Dendritic cell treated with granulocyte-macrophage colony-stimulating factor and Interleukin-4, amounts not matched to agents 40 ng/mL and 50 ng/mL, for 4 days (primary cell): ENCODE results near the gene ADD3.

ENCODE experiments used
- H3K27ac Mint-ChIP-seq: one replicate; pipeline ENCODE4 v1.8.0; 2022; ENCODE audit warnings: mild to moderate bottlenecking, mixed read lengths
- H3K27me3 Mint-ChIP-seq: one replicate; pipeline ENCODE4 v1.8.0; 2022; ENCODE audit warnings: mild to moderate bottlenecking, mixed read lengths
- H3K36me3 Mint-ChIP-seq: one replicate; pipeline ENCODE4 v1.8.0; 2022; ENCODE audit warnings: low read depth, mixed read lengths
- H3K4me1 Mint-ChIP-seq: one replicate; pipeline ENCODE4 v1.8.0; 2022; ENCODE audit warnings: low read depth, mixed read lengths
- H3K4me3 Mint-ChIP-seq: one replicate; pipeline ENCODE4 v1.8.0; 2022; ENCODE audit warnings: mild to moderate bottlenecking, moderate library complexity, mixed read lengths
- H3K9me3 Mint-ChIP-seq: one replicate; pipeline ENCODE4 v1.8.0; 2022; ENCODE audit warnings: mixed read lengths
- intact Hi-C: fragments of 100-400 bp; cut with micrococcal nuclease; formaldehyde crosslinking; loops from one replicate; pipeline ENCODE4 v1.15.0; 2022

The ADD3 gene, protein sequence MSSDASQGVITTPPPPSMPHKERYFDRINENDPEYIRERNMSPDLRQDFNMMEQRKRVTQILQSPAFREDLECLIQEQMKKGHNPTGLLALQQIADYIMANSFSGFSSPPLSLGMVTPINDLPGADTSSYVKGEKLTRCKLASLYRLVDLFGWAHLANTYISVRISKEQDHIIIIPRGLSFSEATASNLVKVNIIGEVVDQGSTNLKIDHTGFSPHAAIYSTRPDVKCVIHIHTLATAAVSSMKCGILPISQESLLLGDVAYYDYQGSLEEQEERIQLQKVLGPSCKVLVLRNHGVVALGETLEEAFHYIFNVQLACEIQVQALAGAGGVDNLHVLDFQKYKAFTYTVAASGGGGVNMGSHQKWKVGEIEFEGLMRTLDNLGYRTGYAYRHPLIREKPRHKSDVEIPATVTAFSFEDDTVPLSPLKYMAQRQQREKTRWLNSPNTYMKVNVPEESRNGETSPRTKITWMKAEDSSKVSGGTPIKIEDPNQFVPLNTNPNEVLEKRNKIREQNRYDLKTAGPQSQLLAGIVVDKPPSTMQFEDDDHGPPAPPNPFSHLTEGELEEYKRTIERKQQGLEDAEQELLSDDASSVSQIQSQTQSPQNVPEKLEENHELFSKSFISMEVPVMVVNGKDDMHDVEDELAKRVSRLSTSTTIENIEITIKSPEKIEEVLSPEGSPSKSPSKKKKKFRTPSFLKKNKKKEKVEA

DNA sequence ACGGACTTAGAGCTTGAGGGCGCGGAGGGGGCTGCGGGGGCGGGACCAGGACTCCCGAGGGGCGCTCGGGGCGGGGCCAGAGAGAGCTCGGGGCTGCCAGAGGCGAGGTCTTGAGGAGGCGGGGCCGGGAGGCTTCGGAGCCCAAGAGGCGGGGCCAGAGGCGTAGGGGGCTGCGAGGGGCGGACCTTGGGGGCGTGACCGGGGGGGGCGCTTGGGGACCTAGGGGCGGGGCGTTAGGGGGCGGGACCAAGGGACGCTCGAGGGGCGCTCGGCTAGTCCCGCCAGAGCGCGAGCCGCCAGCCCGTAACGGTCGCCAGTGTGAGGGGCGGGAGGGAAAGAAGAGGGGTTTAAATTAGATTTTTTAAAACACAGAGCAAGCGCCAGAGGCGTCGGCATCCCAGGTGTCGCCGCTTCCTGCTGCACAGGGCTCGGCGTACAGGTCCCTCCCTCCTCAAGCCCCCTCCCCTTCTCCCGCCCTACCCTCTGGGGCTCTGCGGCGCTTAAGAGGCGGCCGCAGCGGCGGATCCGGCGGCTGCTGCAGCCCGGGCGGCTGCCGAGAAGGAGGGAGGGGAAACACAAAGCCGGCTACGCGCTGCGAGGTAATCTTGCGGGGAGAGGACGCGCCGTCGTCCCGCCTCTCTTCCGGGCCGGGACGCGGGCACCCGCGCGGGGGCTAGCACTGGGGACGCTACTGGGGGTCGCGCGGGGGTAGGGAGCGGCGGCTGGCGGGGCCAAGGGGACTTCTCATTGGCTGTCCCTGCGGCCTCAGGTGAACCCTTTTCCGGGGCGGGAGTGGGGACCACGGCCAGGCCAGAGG is at the start of gene ADD3:
TSS of gene ADD3 (plus strand) at position 284 of the 817 bp plus-strand sequence. CDS start 92,670 bp downstream, outside the sequence.
- Mint-ChIP-seq H3K27me3 (no peaks in the 10 kb centered on the region), H3K4me3 (peak within 1 kb of the TSS; percentile 97), H3K4me1 (peaks cover 32% of the 10 kb centered on the region), H3K9me3 (no peaks in the 10 kb centered on the region), H3K36me3 (peaks cover 10% of the 10 kb centered on the region), H3K27ac (no peak within 1 kb of the TSS)
- intact Hi-C loops = loop anchor here (1.0 to 10.0 kb wide), 4 partner anchors 12 to 487 kb away; partner anchors contain the start of genes DUSP5 and XPNPEP1

DNA sequence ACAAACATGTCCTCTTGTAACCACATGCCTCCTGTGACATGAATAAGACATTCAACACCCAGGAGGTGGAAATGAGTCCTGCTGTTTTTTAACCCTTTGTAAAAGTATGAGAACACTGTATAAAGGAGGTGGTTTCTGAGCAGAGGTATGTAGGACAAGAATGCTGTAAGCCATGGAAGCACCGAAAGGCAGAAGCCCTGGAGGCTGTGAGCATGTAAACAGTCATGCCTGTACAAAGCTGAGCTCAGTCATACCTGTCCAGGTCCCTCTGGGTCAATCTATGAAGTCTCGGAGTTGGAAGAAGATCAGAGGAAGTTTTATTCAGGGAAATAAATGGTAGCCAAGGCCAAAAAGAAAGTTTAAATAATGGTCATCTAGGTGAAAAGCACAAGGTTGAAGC is 49.7 kb upstream of the ADD3 start:
- no peak overlapping the region for H3K4me3 Mint-ChIP-seq
- no peak overlapping the region for H3K27ac Mint-ChIP-seq

DNA sequence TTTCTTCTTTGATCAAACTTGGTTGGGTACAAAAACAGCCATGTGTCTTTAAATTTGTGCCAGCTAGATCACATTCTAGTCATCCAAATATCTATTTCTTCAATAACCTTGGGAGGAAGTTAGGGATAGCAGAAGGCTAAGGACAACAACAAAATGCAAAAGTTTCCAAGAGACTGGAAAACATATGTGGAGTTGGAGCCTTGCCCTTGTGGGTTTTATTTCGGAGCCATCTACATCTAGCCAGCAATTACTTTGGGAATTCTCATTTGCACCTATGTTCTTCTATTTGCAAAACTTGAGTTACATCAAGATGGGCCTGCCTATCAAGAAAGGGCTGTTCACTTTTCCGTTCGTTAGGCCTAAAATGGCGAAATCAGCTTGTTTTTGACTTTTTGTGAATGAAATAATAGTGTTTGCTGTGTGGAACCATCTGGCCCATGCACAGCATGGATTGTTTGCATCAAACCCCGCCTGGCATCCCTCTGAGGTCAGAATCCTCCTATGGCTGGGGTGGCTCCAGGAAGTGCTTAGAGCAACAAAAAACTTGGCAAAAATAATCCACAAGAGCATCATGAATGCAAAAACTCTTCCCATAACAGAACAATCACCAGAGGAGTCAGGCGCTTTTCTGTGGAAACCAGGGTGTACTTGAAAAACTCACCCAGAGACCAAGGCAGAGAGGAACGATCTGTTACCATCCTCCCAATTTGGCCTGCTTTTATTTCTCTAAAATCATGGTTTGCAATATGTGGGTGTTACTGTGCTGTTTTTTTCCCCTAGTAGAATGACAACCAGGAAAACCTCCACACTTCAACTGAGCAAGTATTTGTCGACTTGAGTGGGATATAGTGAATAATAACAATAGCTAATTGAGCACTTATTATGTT is 48.3 kb upstream of the ADD3 start:
- Mint-ChIP-seq H3K9me3 (no peaks in the 10 kb centered on the region), H3K4me1 (peaks cover 6% of the 10 kb centered on the region), H3K4me3 (no peak overlapping the region), H3K36me3 (no peaks in the 10 kb centered on the region), H3K27me3 (no peaks in the 10 kb centered on the region), H3K27ac (no peak overlapping the region)
- intact Hi-C loops = no loop called here

More for the DNA sequence above, 49.7 kb upstream of the ADD3 start:
- Mint-ChIP-seq H3K36me3 (no peaks in the 10 kb centered on the region), H3K27me3 (no peaks in the 10 kb centered on the region), H3K4me1 (peaks cover 6% of the 10 kb centered on the region), H3K9me3 (no peaks in the 10 kb centered on the region)
- intact Hi-C loops = no loop called here

DNA sequence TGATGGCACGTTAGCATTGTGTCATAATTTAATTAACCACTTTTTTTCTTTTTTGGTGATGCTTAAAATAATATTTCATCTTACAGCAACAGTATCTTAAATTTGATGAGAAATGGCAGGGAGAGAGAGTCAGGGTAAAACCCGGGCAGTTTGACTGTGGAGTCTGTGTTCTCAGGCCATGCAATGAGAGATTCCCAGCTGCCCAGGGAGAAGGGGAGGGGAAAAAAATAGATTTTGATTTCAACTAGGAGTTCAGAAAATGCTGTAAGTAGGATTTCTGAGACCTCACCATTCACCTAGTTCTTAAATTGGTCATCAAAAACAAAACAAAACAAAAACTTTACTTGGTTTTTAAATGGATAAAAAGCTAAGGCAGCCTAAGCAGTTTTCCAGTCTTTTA is 47.1 kb upstream of the ADD3 start:
- intact Hi-C loops = no loop called here
- Mint-ChIP-seq H3K36me3 (no peaks in the 10 kb centered on the region), H3K27me3 (no peaks in the 10 kb centered on the region), H3K4me3 (no peak overlapping the region), H3K4me1 (peaks cover 6% of the 10 kb centered on the region), H3K9me3 (no peaks in the 10 kb centered on the region), H3K27ac (no peak overlapping the region)

DNA sequence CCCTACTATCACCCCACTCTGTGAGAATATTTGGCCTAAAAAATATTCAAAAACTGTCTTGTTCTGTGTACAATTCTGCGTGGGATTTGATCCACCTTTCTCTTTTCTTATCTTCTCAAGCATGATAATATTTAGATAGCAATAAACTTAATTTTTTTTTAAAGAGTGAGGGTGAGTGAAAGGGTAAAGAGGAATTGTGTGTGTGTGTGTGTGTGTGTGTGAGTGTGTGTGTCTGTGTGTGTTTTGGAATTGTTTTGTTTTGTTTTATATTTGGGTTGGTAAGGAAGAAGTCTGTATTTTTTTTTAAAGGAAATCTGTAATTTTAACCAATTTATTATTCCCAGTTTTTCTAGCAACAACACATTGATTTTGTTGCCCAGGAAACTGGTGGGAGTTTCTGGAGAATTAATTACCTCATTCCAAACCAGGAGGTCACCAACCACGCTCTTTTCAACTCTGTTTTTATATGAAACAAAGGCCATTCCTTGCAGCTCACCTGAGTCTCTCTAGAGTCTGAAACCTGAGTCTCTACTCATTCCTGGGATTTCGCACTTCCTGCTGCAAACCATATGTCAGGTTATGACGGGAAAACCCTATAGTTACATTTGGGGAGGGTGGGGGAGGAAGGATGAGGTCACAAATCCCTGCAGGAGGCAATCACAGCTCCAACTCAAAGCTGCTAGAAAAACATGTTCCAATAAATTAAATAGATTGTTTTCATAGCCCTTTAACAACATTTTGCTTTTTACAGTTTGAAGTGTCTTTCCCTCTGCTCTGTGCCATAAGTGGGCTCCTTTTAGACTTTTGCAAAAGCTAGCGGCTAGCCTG is 46.4 kb upstream of the ADD3 start:
- H3K4me1 Mint-ChIP-seq = peaks cover 6% of the 10 kb centered on the region
- H3K27me3 Mint-ChIP-seq = no peaks in the 10 kb centered on the region
- H3K4me3 Mint-ChIP-seq = no peak overlapping the region
- no peaks in the 10 kb centered on the region for H3K9me3 Mint-ChIP-seq
- no peak overlapping the region for H3K27ac Mint-ChIP-seq
- intact Hi-C loops = no loop called here
- H3K36me3 Mint-ChIP-seq = no peaks in the 10 kb centered on the region

DNA sequence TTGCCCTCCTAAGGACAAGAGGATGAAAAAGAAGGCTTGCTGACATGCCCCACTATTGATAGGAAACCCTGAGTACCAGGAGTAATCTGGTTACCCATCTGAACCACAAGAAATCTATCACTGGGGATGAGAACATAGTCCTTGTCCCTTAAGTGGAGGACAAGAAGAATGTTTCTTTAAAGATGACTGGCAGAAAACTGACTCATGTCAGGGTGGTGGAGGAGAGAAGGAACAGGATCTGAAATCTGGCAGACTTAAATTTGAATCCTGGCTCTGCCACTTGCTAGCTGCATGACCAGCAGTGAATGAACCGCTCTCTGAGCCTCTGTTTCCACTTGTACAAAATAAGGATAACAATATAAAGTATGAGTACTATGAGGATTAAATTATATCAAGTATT is 45.5 kb upstream of the ADD3 start:
- H3K36me3 Mint-ChIP-seq = no peaks in the 10 kb centered on the region

DNA sequence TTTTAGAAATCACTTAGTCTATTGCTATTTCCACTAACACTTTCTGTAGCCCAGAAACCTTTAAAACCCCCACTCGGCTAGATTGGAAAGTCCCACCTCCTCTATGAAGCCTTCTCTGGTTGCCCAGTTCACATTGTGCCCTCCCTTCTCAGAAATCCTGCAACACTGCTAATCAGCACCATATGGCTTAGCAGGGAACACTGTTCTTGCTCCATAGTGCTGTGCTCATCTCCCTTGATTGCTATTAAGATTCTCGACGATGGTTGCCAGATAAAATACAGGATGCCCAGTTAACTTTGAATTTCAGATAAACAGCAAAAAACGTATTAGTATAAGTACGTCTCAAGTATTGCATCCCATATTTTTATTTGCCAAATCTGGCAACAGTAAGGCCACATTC is 44.3 kb upstream of the ADD3 start:
- intact Hi-C loops = no loop called here
- no peaks in the 10 kb centered on the region for H3K36me3 Mint-ChIP-seq
- no peak overlapping the region for H3K4me3 Mint-ChIP-seq
- H3K27me3 Mint-ChIP-seq = no peaks in the 10 kb centered on the region
- H3K4me1 Mint-ChIP-seq = peaks cover 6% of the 10 kb centered on the region
- no peak overlapping the region for H3K27ac Mint-ChIP-seq
- no peaks in the 10 kb centered on the region for H3K9me3 Mint-ChIP-seq

More for the DNA sequence above, 45.5 kb upstream of the ADD3 start:
- H3K4me1 Mint-ChIP-seq = peaks cover 6% of the 10 kb centered on the region
- H3K27ac Mint-ChIP-seq = no peak overlapping the region
- no peak overlapping the region for H3K4me3 Mint-ChIP-seq
- no peaks in the 10 kb centered on the region for H3K27me3 Mint-ChIP-seq
- no peaks in the 10 kb centered on the region for H3K9me3 Mint-ChIP-seq
- intact Hi-C loops = no loop called here

DNA sequence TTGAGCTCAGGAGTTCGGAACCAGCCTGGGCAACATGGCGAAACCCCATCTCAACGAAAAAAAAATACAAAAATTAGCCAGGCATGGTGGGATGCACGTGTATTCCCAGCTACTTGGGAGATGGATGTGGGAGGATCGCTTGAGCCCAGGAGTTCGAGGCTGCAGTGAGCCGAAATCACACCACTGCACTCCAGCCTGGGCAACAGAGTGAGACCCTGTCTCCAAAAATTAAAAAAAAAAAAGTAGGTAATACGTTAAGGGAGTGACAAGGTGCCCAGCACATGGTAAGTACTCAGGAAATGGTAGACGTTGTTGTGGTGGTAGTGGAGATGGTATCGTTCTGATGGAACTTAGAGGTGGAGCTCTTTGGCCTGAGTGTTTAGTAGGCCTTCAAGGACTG is 43.5 kb upstream of the ADD3 start:
- intact Hi-C loops = no loop called here
- Mint-ChIP-seq H3K36me3 (no peaks in the 10 kb centered on the region), H3K4me3 (no peak overlapping the region), H3K9me3 (no peaks in the 10 kb centered on the region), H3K4me1 (peaks cover 12% of the 10 kb centered on the region), H3K27ac (no peak overlapping the region), H3K27me3 (no peaks in the 10 kb centered on the region)

DNA sequence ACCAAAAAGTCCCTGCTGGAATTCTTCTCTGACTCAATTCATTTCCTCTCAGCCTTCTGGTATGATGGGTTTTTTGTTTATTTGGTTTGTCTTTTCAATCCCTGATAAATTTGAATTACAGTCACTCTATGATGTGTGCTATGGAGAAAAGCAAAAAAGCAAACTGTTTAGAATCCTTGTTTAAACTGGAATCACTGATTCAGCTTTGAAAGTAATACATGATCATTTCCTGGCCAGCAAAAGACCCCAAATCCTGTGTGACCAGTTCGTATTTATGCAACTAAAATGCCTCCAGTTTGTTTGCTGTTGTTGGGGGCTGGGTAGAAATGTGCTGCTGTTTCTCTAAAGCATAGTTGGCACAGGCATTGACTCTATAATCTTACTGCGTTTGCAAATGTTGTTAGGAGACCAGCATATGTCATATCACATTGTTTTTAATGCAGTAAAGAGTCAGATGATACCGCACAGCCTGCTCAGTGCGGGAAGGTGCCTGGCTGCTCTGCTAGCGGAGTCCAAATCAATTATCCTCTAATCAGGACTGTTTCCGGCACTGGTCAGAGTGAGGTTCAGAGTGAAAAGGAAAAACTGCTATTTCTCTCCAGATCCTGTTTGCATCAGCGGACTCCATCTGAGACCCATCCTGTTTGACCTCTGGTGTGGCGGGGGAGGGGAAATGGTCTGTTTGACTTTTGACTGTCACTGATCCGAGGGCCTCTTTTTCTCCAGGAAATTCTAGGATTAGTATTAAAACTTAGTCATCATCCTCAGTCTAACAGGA is 40.6 kb upstream of the ADD3 start:
- no peaks in the 10 kb centered on the region for H3K9me3 Mint-ChIP-seq
- intact Hi-C loops = no loop called here
- peaks cover 11% of the 10 kb centered on the region for H3K4me1 Mint-ChIP-seq
- H3K27ac Mint-ChIP-seq = no peak overlapping the region
- no peak overlapping the region for H3K4me3 Mint-ChIP-seq
- no peaks in the 10 kb centered on the region for H3K27me3 Mint-ChIP-seq
- H3K36me3 Mint-ChIP-seq = no peaks in the 10 kb centered on the region

DNA sequence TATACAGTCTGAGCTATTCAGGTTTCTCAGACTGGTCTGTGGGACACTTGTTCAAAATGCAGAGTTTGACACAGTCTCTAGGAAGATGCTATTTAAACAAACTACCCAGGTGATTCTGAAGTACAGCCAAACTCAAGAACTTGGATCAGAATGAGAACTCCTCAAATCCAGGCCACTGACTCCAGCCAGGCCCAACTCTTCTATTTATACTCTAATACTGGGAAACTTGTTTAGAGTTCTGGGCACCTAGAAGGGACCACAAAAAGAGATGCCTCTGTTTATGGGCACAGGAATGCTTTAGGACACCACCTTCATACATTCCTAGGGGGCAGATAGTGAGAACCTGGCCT is 40.1 kb upstream of the ADD3 start:
- H3K27ac Mint-ChIP-seq = no peak overlapping the region
- no peak overlapping the region for H3K4me3 Mint-ChIP-seq
- H3K4me1 Mint-ChIP-seq = peaks cover 9% of the 10 kb centered on the region
- intact Hi-C loops = no loop called here
- no peaks in the 10 kb centered on the region for H3K9me3 Mint-ChIP-seq
- no peaks in the 10 kb centered on the region for H3K36me3 Mint-ChIP-seq
- H3K27me3 Mint-ChIP-seq = no peaks in the 10 kb centered on the region

DNA sequence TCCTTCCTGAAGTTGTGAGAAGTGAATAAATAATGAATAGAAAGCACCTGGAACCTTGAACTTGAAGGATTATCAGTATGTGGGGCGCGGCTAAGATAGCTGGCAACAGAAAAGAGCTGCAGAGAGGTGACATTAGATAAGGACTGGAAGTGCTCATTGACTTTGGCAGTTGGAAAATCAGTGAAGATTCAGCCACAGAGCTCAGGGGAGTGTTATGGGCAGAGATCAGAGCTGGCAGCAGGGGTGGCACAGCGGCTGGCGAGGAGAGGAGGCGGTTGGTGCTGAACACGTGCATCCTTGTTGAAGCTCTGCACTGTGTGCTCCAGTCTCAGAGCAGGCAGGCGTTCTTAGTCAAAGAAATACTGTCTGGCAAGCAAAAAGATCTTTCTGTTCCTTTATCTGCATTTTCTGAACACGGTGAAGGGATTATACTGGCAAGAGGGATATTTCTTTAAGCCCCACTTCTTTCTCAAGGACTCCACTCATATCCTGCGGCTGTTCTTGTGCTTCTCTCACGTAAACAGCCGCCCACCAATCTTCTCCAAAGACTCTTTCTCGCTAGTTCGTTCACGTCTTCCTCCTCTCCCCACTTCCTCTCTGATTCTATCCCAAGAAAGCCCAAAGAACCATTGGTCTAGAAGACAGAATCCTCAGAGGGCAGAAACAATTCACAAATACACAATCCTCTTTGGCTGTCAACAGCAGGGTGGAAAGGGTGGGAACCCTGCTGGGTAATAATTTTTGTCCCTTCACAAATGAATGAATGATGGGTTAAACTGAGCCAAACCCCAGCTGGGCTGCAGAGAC is 38.6 kb upstream of the ADD3 start:
- Mint-ChIP-seq H3K4me1 (peaks cover 9% of the 10 kb centered on the region), H3K27me3 (no peaks in the 10 kb centered on the region), H3K9me3 (no peaks in the 10 kb centered on the region), H3K4me3 (no peak overlapping the region), H3K36me3 (no peaks in the 10 kb centered on the region), H3K27ac (no peak overlapping the region)
- intact Hi-C loops = no loop called here
